Upper lobe of right lung (tissue), 1 donor: ENCODE results near the gene ARID5B. TPM values are rescaled to one million over a fixed set of nuclear protein-coding genes. Genes with fewer than 3 reads are reported as not detected.

Experiments used
- ATAC-seq: fragments of 200-7000 bp; cut with Tn5 transposase; one replicate; pipeline ENCODE4 v1.9.1; 2020; ENCODE audit warnings: mild to moderate bottlenecking, moderate library complexity
- DNase-seq: peaks from one replicate; pipeline ENCODE4 v3.0.0-alpha.2; 2020
- H3K27ac ChIP-seq: fragments of 200-600 bp; one replicate; pipeline ENCODE4 v1.8.0; 2022
- H3K27me3 ChIP-seq: fragments of 200-600 bp; one replicate; pipeline ENCODE4 v1.8.0; 2022; ENCODE audit warnings: mild to moderate bottlenecking
- H3K36me3 ChIP-seq: fragments of 200-600 bp; one replicate; pipeline ENCODE4 v1.8.0; 2022
- H3K4me1 ChIP-seq: fragments of 200-600 bp; one replicate; pipeline ENCODE4 v1.8.0; 2022
- H3K4me3 ChIP-seq: fragments of 200-600 bp; one replicate; pipeline ENCODE4 v1.8.0; 2022; ENCODE audit warnings: mild to moderate bottlenecking
- H3K9me3 ChIP-seq: fragments of 200-600 bp; one replicate; pipeline ENCODE4 v1.8.0; 2022
- CTCF ChIP-seq: fragments of 200-600 bp; IDR thresholded peaks from one replicate; pipeline ENCODE4 v1.8.0; 2022; ENCODE audit warnings: antibody characterized with exemption
- intact Hi-C: fragments of 100-400 bp; cut with DNase I; formaldehyde crosslinking; loops from one replicate; pipeline ENCODE4 v1.11.0; 2022
- total RNA-seq: library from RNA; stranded (reverse); fragmentation: NEBNext Ultra II Directional; extraction: Animal tissue kit (Norgen Biotek cat#: 25700); gene quantifications from one replicate; pipeline ENCODE4 v1.2.1, GENCODE V29; 2021
- donor health status: DM: no; HTN: yes; CAD: no; lungs with severe emphysema.

ARID5B gene
- total RNA-seq, 1 donor from 2014 or later: 34.1 TPM

DNA sequence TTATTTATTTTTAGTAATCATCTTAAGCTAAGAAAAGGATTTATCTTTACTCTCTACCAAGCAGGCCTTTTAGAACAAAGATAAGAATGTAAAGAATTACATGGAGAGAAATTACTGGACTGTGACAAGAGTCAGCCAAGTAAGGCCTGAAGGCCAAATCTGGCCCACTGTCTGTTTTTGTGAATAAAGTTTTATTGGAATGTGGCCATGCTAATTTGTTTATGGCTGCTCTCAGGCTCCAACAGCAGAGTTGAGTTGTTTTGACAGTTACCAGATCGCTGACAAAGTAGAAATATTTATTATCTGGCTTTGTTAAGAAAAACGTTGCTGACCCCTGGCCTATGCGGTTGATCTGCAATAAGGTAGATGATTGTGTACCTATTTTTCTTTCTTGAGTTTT is 6.1 kb downstream of the ARID5B start:
- no peaks in the 10 kb centered on the region for H3K9me3 ChIP-seq
- no peaks in the 10 kb centered on the region for H3K27me3 ChIP-seq
- no peak for DNase-seq
- intact Hi-C loops: no loop called here
- no peak overlapping the region for H3K4me3 ChIP-seq
- no peaks in the 10 kb centered on the region for H3K36me3 ChIP-seq
- TF ChIP-seq CTCF: no peak
- no peak overlapping the region for H3K27ac ChIP-seq
- peaks cover 15% of the 10 kb centered on the region for H3K4me1 ChIP-seq
- ATAC-seq: no peak

- H3K27me3 ChIP-seq: no peaks in the 10 kb centered on the region
- no peak for TF ChIP-seq CTCF
- peaks cover under 1% of the 10 kb centered on the region for H3K4me1 ChIP-seq
Measured at GRCh38 chr10:61910226-61910805, 8.8 kb downstream of the ARID5B start.

GRCh38 chr10:61910894-61911293 is 9.4 kb downstream of the ARID5B start:
- no peak for ATAC-seq
- no peak for DNase-seq
- Histone ChIP-seq H3K4me3 (no peak overlapping the region), H3K27me3 (no peaks in the 10 kb centered on the region), H3K9me3 (no peaks in the 10 kb centered on the region), H3K36me3 (no peaks in the 10 kb centered on the region), H3K27ac (no peak overlapping the region), H3K4me1 (no peaks in the 10 kb centered on the region)
- TF ChIP-seq CTCF: no peak
- intact Hi-C loops: no loop called here

More at GRCh38 chr10:61910226-61910805, 8.8 kb downstream of the ARID5B start:
- Histone ChIP-seq H3K9me3 (no peaks in the 10 kb centered on the region), H3K36me3 (no peaks in the 10 kb centered on the region), H3K4me3 (no peak overlapping the region), H3K27ac (no peak overlapping the region)
- ATAC-seq: no peak
- no peak for DNase-seq
- intact Hi-C loops: no loop called here

DNA sequence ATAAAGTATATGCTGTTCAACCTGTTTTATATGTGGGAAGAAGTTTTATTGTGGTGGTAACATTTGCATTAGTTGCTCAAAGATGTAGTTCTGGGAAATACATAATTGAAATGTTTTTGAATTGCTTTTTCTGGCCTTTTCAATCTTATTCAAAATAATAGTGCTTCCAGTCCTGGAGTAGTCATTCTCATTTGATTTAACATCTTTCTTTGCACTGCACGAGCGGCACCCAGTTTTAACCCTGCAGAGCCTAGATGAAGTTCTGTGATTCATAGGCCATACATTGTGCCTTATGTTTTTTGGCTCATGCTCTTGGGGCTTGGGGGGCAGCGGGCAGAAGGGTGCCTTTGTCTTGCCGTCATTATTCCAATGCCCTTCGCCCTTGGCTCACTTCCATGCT is 9.9 kb downstream of the ARID5B start:
- Histone ChIP-seq H3K36me3 (no peaks in the 10 kb centered on the region), H3K27me3 (no peaks in the 10 kb centered on the region), H3K4me3 (no peak overlapping the region), H3K9me3 (no peaks in the 10 kb centered on the region), H3K4me1 (no peaks in the 10 kb centered on the region), H3K27ac (no peak overlapping the region)
- no peak for DNase-seq
- no peak for ATAC-seq
- intact Hi-C loops: no loop called here
- TF ChIP-seq CTCF: no peak

DNA sequence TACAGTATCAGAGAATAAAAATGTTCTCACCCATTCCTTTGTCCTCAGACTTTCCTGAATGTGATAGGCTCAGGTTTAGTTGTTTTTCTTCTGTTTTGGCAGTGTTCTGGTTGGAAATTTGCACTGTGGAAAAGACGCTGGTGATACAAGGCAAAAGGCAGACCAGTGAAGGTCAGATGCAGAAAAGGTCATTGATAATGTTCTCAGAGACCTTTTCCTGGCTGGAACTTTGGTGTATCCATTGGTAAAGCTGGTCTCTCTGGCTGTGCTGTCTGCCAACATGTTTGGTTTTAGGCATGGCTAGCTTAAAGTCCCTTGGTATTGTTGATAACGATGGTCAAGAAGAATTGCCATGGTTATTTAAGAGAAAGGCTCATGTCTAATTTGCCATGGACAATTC is 11.5 kb downstream of the ARID5B start:
- H3K27me3 ChIP-seq: no peaks in the 10 kb centered on the region
- TF ChIP-seq CTCF: no peak
- intact Hi-C loops: no loop called here

DNA sequence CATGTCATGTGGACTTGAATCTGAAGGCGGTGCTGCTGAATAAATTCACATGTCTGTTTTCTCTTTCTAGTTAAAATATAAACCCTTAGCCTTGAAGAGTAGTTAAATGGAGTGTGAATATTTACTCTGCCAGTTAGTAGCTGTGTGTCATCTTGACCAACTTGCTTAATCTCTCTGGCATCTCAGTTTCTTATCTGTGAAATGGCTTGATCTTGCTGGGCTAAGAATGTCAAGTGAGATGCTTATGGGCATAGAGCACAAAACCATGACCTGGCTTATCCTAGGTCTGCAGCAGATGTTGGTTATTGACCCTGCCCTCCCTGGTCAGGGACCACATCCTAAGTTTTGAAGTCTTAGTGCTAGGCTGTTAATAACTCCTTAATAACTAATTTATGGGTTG is 16.6 kb downstream of the ARID5B start:
- intact Hi-C loops: no loop called here
- no peak for ATAC-seq
- TF ChIP-seq CTCF: no peak

More for the DNA sequence above, 11.5 kb downstream of the ARID5B start:
- DNase-seq: no peak
- Histone ChIP-seq H3K4me3 (no peak overlapping the region), H3K4me1 (no peaks in the 10 kb centered on the region), H3K36me3 (no peaks in the 10 kb centered on the region), H3K27ac (no peak overlapping the region), H3K9me3 (peaks cover 2% of the 10 kb centered on the region)
- ATAC-seq: no peak

More for the DNA sequence above, 16.6 kb downstream of the ARID5B start:
- no peak overlapping the region for H3K4me3 ChIP-seq
- H3K9me3 ChIP-seq: peaks cover 5% of the 10 kb centered on the region
- no peak for DNase-seq
- no peaks in the 10 kb centered on the region for H3K4me1 ChIP-seq
- H3K27ac ChIP-seq: no peak overlapping the region
- H3K36me3 ChIP-seq: no peaks in the 10 kb centered on the region
- H3K27me3 ChIP-seq: no peaks in the 10 kb centered on the region
